Measurements from ENCODE around the gene TAF11L10.
"Not testable (repeated sequence)": the region's sequence is repeated elsewhere in the genome, so short reads cannot be mapped to it uniquely, and the experiment has no call there.

TAF11L10 gene

GRCh38 chr5:17604951-17605350, 7.3 kb upstream of the TAF11L10 start:
- H3K4me3 ChIP-seq (ENCODE audit: low read depth, low read length): no peak overlapping the region
- no peak for TF ChIP-seq CTCF (IDR thresholded peaks at IDR 0.05; ENCODE audit: borderline replicate concordance, insufficient read depth, low read depth, low read length)

- H3K4me3 ChIP-seq (ENCODE audit: low read depth, low read length): not testable (repeated sequence)
These were observed 6.3 kb upstream of the TAF11L10 start, which contains the start of gene TAF11L11 for GRCh38 chr5:17603880-17604279. Gene TAF11L11, plus strand, starts transcription at chr5:17604183.

GRCh38 chr5:17594255-17594654, 3.4 kb downstream of the TAF11L10 start, which contains the start of gene TAF11L9:
Gene TAF11L9, minus strand, starts transcription at chr5:17594394.
- H3K4me3 ChIP-seq (ENCODE audit: low read depth, low read length): not testable (repeated sequence)

- H3K4me3 ChIP-seq (ENCODE audit: low read depth, low read length): not testable (repeated sequence)
These were observed 6.8 kb downstream of the TAF11L10 start, which contains the start of gene TAF11L8 for GRCh38 chr5:17590860-17591259. Gene TAF11L8, minus strand, starts transcription at chr5:17590960.

GRCh38 chr5:17585658-17586057, 12.0 kb downstream of the TAF11L10 start, which contains the start of gene TAF11L7:
Gene TAF11L7, minus strand, starts transcription at chr5:17585758.
- H3K4me3 ChIP-seq (ENCODE audit: low read depth, low read length): not testable (repeated sequence)

Measured in GM12875 (cell line).